T-helper 1 cell (primary cell): ENCODE measurements around the gene EML4.

Source experiments
- DNase-seq, 5 donors: peaks; one replicate each; pipeline ENCODE4 v3.0.0-alpha.2; 2012 to 2020

EML4 gene

GRCh38 chr2:42227491-42227890 is 58.3 kb downstream of the EML4 start:
- no peak for DNase-seq

- DNase-seq = no peak
These were observed 58.9 kb downstream of the EML4 start for GRCh38 chr2:42228101-42228500.

- no peak for DNase-seq
These were observed 60.8 kb downstream of the EML4 start for GRCh38 chr2:42229949-42230348.

GRCh38 chr2:42230891-42231290 is 61.7 kb downstream of the EML4 start:
- no peak for DNase-seq

- no peak for DNase-seq
These were observed 62.9 kb downstream of the EML4 start for GRCh38 chr2:42232024-42232423.

GRCh38 chr2:42233976-42234441 is 64.9 kb downstream of the EML4 start:
- no peak for DNase-seq

- DNase-seq = no peak
These were observed 67.8 kb downstream of the EML4 start for GRCh38 chr2:42236911-42237310.

GRCh38 chr2:42238644-42239288 is 69.6 kb downstream of the EML4 start:
- peak in 2 of 5 donors; percentile 25 to 50 for DNase-seq

- DNase-seq = no peak
These were observed 70.1 kb downstream of the EML4 start for GRCh38 chr2:42239289-42239661.

GRCh38 chr2:42239811-42240210 is 70.7 kb downstream of the EML4 start:
- no peak for DNase-seq

GRCh38 chr2:42241517-42241916 is 72.4 kb downstream of the EML4 start:
- no peak for DNase-seq

- DNase-seq = no peak
These were observed 74.1 kb downstream of the EML4 start for GRCh38 chr2:42243297-42243696.

- no peak for DNase-seq
These were observed 75.4 kb downstream of the EML4 start for GRCh38 chr2:42244520-42244919.

- DNase-seq = no peak
These were observed 76.2 kb downstream of the EML4 start for GRCh38 chr2:42245396-42245795.

- DNase-seq = no peak
These were observed 77.4 kb downstream of the EML4 start for GRCh38 chr2:42246562-42246961.

- DNase-seq = no peak
These were observed 79.7 kb downstream of the EML4 start for GRCh38 chr2:42248846-42249245.

- no peak for DNase-seq
These were observed 80.1 kb downstream of the EML4 start for GRCh38 chr2:42249284-42249683.

- no peak for DNase-seq
These were observed 80.7 kb downstream of the EML4 start for GRCh38 chr2:42249887-42250286.

GRCh38 chr2:42250925-42251324 is 81.8 kb downstream of the EML4 start:
- DNase-seq = no peak

GRCh38 chr2:42252464-42252863 is 83.3 kb downstream of the EML4 start:
- no peak for DNase-seq

- DNase-seq = no peak
These were observed 85.2 kb downstream of the EML4 start for GRCh38 chr2:42254186-42254895.

- peak in 1 of 5 donors; percentile 27 for DNase-seq
These were observed 87.4 kb downstream of the EML4 start for GRCh38 chr2:42256505-42256904.

GRCh38 chr2:42261518-42262195 is 92.5 kb downstream of the EML4 start:
- DNase-seq = no peak

- DNase-seq = no peak
These were observed 97.1 kb downstream of the EML4 start for GRCh38 chr2:42266236-42266635.
